ENCODE measurements around the gene PSAP.
"Not testable (repeated sequence)": the region's sequence is repeated elsewhere in the genome, so short reads cannot be mapped to it uniquely, and the experiment has no call there.

The PSAP gene

GRCh38 chr10:71873582-71874211 lies 22.6 kb upstream of the PSAP start:
- DNase-seq: no peak

- DNase-seq: not testable (repeated sequence)
These were observed 18.6 kb upstream of the PSAP start for GRCh38 chr10:71869601-71870000.

- no peak for DNase-seq
These were observed 17.2 kb upstream of the PSAP start for GRCh38 chr10:71868192-71868697.

- no peak for DNase-seq
These were observed 14.6 kb upstream of the PSAP start for GRCh38 chr10:71865561-71866041.

GRCh38 chr10:71864911-71865361 lies 13.9 kb upstream of the PSAP start:
- DNase-seq: no peak

- DNase-seq: no peak
These were observed 12.2 kb upstream of the PSAP start for GRCh38 chr10:71863203-71863602.

GRCh38 chr10:71860243-71861029 lies 9.4 kb upstream of the PSAP start:
- DNase-seq: no peak

- DNase-seq: no peak
These were observed 7.2 kb upstream of the PSAP start for GRCh38 chr10:71857934-71858890.

GRCh38 chr10:71856619-71857018 lies 5.6 kb upstream of the PSAP start:
- DNase-seq: no peak

GRCh38 chr10:71854031-71854430 lies 3.0 kb upstream of the PSAP start:
- no peak for DNase-seq

- no peak for DNase-seq
These were observed 1.4 kb upstream of the PSAP start for GRCh38 chr10:71852355-71852937.

- DNase-seq: not testable (repeated sequence)
These were observed 529 bp upstream of the PSAP start for GRCh38 chr10:71851465-71852095.

GRCh38 chr10:71850021-71850742 lies 869 bp downstream of the PSAP start:
- DNase-seq: no peak

- DNase-seq: no peak
These were observed 1.6 kb downstream of the PSAP start for GRCh38 chr10:71849461-71849908.

- DNase-seq: no peak
These were observed 2.5 kb downstream of the PSAP start for GRCh38 chr10:71848325-71849275.

- no peak for DNase-seq
These were observed 3.6 kb downstream of the PSAP start for GRCh38 chr10:71847418-71847817.

GRCh38 chr10:71846816-71847215 lies 4.2 kb downstream of the PSAP start:
- DNase-seq: no peak

GRCh38 chr10:71845410-71846405 lies 5.3 kb downstream of the PSAP start:
- DNase-seq: no peak

- DNase-seq: no peak
These were observed 6.4 kb downstream of the PSAP start for GRCh38 chr10:71844695-71845094.
